Uterus (tissue), 2 donors: ENCODE results near the gene ARSA.

Experiments
- POLR2A ChIP-seq, 2 donors: fragments of 450-650 bp; IDR thresholded peaks; one replicate each; pipeline ENCODE4 v1.6.1; 2016; ENCODE audit warnings: antibody characterized with exemption in 2 of 2, mild to moderate bottlenecking in 1 of 2, moderate library complexity in 1 of 2
- TF ChIP-seq, protein P1 (sequence below), 4 experiments: fragments of 200-600 bp in 2 of 4; fragments of 450-650 bp in 2 of 4; sonication (generic) in 2 of 4; IDR thresholded peaks; one replicate each; pipeline ENCODE4 v1.5.1; 2016 to 2019; ENCODE audit warnings: antibody characterized with exemption in 4 of 4, mild to moderate bottlenecking in 2 of 4, moderate library complexity in 1 of 4

DNA sequence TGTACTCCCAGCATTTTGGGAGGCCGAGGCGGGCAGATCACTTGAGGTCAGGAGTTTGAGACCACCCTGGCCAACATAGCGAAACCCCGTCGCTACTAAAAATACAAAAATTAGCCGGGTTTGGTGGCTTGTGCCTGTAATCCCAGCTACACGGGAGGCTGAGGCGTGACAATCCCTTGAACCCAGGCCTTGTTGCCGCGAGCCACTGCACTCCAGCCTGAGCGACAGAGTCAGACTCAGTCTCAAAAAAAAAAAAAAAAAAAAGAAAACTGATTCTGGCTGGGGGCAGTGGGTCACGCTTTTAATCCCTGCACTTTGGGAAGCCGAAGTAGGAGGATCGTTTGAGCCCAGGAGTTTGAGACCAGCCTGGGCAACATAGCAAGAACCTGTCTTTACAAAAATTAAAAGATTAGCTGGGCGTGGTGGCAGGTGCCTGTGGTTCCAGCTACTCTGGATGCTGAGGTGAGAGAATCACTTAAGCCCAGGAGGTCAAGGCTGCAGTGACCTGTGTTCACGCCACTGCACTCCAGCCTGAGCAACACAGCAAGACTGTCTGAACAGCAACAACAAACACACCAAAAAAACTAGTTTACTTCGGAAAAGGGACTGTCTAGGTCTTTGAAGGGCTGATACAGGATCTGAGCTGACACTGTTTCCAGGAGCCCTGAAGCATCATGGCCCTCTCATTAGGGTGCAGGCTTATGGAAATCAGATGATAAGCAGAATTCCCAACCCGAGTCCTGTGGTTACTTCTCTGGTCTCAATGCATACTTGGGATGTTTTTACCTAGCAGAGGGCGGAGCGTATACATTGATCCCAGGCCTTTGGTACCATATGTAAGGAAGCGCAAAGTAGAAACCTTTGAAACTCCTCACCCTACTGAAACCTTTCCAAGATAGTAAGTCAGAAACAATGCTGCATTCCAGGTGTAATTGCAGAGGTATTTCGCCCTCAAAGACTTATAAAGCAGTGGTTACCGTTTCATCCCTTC, 43.6 kb downstream of the ARSA start:
- TF ChIP-seq, protein P1, sequence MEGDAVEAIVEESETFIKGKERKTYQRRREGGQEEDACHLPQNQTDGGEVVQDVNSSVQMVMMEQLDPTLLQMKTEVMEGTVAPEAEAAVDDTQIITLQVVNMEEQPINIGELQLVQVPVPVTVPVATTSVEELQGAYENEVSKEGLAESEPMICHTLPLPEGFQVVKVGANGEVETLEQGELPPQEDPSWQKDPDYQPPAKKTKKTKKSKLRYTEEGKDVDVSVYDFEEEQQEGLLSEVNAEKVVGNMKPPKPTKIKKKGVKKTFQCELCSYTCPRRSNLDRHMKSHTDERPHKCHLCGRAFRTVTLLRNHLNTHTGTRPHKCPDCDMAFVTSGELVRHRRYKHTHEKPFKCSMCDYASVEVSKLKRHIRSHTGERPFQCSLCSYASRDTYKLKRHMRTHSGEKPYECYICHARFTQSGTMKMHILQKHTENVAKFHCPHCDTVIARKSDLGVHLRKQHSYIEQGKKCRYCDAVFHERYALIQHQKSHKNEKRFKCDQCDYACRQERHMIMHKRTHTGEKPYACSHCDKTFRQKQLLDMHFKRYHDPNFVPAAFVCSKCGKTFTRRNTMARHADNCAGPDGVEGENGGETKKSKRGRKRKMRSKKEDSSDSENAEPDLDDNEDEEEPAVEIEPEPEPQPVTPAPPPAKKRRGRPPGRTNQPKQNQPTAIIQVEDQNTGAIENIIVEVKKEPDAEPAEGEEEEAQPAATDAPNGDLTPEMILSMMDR (IDR thresholded peaks at IDR 0.05): no peak
- TF ChIP-seq POLR2A (IDR thresholded peaks at IDR 0.05): no peak
